ENCODE data around the gene SENP6.

Gene SENP6

GRCh38 chr6:75748743-75749538 is 147.3 kb downstream of the SENP6 start, which contains the start of gene MYO6:
Gene MYO6, plus strand, starts transcription at chr6:75749239. Its CDS starts 68,309 bp downstream, at chr6:75817548.
- DNase-seq, result peak; percentile 34

- no peak for DNase-seq
Measured at GRCh38 chr6:75751443-75751842, 149.8 kb downstream of the SENP6 start.

DNA sequence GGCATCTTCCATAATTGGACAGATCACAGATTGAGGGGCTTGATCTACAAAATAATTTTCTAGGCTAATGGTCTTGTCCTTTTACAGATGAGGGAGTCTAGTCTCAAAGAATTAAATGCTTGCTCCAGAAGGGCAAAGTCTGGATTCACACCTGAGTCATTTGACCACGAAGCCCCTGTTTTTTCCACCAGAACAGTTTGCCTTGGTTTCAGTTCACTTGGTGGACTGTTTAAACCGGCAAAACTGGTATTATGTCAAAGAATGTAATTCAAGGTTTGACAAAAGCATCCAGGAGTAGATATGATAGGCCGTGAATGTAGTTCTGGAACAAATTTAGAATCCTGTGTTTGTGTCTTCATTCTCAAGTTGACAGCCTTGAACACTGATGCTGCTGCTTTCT is 150.7 kb downstream of the SENP6 start:
- DNase-seq, result no peak

- DNase-seq, result no peak
Measured at GRCh38 chr6:75755704-75756103, 154.0 kb downstream of the SENP6 start.

DNA sequence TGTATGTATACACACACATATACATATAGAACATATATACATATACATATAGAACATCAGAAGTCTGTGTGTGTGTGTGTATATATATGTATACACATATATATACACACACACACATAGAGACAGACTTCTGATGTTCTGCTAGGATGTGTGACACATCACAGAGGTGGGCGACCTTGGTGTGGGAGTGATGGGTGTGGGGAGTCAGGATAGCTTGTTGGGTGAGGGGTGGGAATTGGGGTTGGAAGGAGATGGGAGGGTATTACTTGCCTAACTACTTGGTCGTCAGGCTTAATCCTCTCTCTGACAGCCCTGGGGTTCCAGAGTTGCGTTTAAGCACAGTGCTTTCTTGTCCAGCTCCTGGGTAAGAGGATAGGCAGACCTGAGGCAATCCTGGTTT is 155.6 kb downstream of the SENP6 start:
- no peak for DNase-seq

- DNase-seq, result no peak
Measured at GRCh38 chr6:75758061-75758460, 156.4 kb downstream of the SENP6 start.

DNA sequence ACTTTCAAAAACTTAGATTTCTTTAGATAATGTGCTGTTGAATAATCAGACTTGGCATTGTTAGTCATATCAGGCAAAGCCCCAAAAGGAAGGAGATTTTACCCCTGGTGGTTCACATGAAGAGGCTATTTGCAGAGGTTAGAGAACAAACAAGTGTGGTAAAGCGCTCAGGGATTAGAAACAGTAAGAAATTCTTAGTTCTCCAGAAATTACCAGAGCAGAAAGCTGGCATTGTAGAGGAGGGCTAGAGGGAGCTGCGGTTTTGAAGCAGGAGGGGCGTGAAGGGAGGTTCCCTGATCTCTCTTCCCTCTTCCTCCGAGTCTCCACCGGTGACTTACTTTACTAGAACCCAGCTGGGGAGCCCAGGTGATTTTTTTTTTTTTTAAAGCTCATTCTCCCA is 157.5 kb downstream of the SENP6 start:
- DNase-seq, result no peak

DNA sequence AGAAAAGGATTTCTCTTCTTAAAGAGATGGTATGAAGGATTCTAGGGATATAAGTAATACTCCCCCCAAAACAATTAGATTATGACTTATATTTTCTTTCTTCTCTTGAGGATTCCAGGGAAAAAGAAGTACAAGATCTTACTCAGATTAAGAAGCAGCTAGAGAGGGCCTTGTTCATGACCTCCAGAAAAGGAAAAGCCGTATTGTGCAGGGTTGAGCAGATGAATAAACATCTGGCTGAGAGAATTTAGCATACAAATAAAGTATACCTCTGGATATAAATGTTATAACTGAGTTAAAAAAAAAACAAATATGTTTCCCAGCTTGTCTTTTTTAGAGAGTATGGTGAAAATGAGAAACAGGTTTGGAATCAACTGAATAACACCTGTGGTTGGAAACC is 158.6 kb downstream of the SENP6 start:
- no peak for DNase-seq

DNA sequence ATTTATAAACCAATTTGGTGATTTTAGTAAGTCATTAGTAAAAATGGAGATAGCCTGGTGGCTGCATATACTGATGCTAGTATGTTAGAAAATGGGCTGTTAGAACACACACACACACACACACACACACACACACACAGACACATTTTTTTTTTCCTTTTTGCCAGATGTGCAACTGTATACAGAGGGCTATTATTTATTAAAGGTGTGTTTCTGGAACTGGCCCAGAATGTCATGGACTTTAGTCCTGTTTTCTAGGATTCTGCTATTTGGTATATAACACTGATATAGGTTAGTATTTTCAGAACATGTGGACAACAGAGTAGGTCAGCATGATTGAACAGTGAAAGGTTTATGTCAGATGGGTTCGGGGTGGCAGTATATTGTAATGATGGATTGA is 159.8 kb downstream of the SENP6 start:
- DNase-seq, result no peak

- DNase-seq, result no peak
Measured at GRCh38 chr6:75762063-75762462, 160.4 kb downstream of the SENP6 start.

- DNase-seq, result no peak
Measured at GRCh38 chr6:75766387-75766786, 164.7 kb downstream of the SENP6 start.

Measured in activated CD4-positive, alpha-beta T cell treated with anti-CD3 and anti-CD28 coated beads for 48 hours (primary cell).